ENCODE measurements around the gene CPN1.

DNA sequence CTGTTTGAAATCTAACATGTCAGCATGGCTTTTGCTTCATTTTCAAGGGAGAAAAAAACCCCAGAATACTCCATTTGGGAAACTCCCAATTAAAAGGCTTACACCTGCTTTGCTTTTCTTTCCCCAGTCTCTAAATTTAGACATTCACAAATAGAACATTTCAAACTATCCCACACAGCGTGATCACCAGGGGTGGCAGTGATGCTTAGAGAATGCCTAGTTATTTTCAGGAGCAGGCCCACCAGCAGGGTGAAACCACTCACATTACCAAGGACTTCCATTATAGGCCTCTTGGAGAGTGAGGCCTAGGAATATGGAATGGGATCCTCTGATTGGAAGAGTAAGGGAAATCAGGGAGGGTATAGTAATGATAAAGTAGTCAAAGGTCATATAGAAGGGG, 14.2 kb downstream of the CPN1 start:
- TF ChIP-seq, protein P1, sequence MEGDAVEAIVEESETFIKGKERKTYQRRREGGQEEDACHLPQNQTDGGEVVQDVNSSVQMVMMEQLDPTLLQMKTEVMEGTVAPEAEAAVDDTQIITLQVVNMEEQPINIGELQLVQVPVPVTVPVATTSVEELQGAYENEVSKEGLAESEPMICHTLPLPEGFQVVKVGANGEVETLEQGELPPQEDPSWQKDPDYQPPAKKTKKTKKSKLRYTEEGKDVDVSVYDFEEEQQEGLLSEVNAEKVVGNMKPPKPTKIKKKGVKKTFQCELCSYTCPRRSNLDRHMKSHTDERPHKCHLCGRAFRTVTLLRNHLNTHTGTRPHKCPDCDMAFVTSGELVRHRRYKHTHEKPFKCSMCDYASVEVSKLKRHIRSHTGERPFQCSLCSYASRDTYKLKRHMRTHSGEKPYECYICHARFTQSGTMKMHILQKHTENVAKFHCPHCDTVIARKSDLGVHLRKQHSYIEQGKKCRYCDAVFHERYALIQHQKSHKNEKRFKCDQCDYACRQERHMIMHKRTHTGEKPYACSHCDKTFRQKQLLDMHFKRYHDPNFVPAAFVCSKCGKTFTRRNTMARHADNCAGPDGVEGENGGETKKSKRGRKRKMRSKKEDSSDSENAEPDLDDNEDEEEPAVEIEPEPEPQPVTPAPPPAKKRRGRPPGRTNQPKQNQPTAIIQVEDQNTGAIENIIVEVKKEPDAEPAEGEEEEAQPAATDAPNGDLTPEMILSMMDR (conservative IDR thresholded peaks at IDR 0.05; ENCODE audit: low read length): no peak
- TF ChIP-seq EZH2phosphoT487 (IDR thresholded peaks at IDR 0.05; ENCODE audit: borderline replicate concordance): no peak
